K562 (cell line): ENCODE data around the gene SALL2. TPM values are rescaled to one million over a fixed set of nuclear protein-coding genes. Genes with fewer than 3 reads are reported as not detected.

Source experiments
- BDP1 ChIP-seq: IDR thresholded peaks from 3 replicates; pipeline ENCODE4 v1.6.1; 2011; ENCODE audit not compliant: insufficient read length, insufficient read depth
- CCNT2 ChIP-seq: IDR thresholded peaks from 2 replicates; pipeline ENCODE4 v1.6.1; 2011; ENCODE audit warnings: borderline replicate concordance, low read depth, mild to moderate bottlenecking, moderate library complexity, mixed read lengths, low read length; ENCODE audit not compliant: insufficient read length; ENCODE audit errors: extremely low read depth
- CREM ChIP-seq: IDR thresholded peaks from 2 replicates; pipeline ENCODE4 v1.6.1; 2014; ENCODE audit warnings: antibody characterized with exemption, low read depth
- ETV5 ChIP-seq: sonication (generic); formaldehyde crosslinking; IDR thresholded peaks from 2 replicates; pipeline ENCODE4 v1.4.0; 2020; ENCODE audit warnings: low read depth, mild to moderate bottlenecking, missing genetic modification reagents
- HDAC1 ChIP-seq, 2 experiments: fragments of 450-650 bp; IDR thresholded peaks; 2 replicates each; pipeline ENCODE4 v1.6.1; 2016 to 2017; ENCODE audit warnings: inconsistent platforms in 1 of 2, mild to moderate bottlenecking in 1 of 2, moderate library complexity in 1 of 2
- HDAC8 ChIP-seq: fragments of 450-650 bp; IDR thresholded peaks from 2 replicates; pipeline ENCODE4 v1.6.1; 2016; ENCODE audit warnings: mild to moderate bottlenecking, missing genetic modification characterization, moderate library complexity, missing compliant biosample characterization
- KDM1A ChIP-seq, 2 experiments: fragments of 450-650 bp; IDR thresholded peaks; 2 replicates each; pipeline ENCODE4 v1.6.1; 2016; ENCODE audit warnings: mild to moderate bottlenecking in 2 of 2
- MTA2 ChIP-seq: fragments of 450-650 bp; IDR thresholded peaks from 2 replicates; pipeline ENCODE4 v1.6.1; 2016; ENCODE audit warnings: low read depth
- NELFE ChIP-seq: IDR thresholded peaks from 2 replicates; pipeline ENCODE4 v1.6.1; 2011; ENCODE audit warnings: mild to moderate bottlenecking; ENCODE audit not compliant: insufficient read depth, insufficient read length
- NFRKB ChIP-seq: fragments of 450-650 bp; IDR thresholded peaks from 2 replicates; pipeline ENCODE4 v1.6.1; 2016; ENCODE audit warnings: low read depth
- PHF20 ChIP-seq: fragments of 450-650 bp; IDR thresholded peaks from 2 replicates; pipeline ENCODE4 v1.6.1; 2018; ENCODE audit not compliant: partially characterized antibody
- PHF8 ChIP-seq: fragments of 200-600 bp; sonication (generic); IDR thresholded peaks from 2 replicates; pipeline ENCODE4 v1.6.1; 2012; ENCODE audit warnings: mixed run types, mild to moderate bottlenecking, inconsistent platforms, low read length, moderate library complexity, borderline replicate concordance
- SAP30 ChIP-seq: fragments of 200-600 bp; sonication (generic); IDR thresholded peaks from 2 replicates; pipeline ENCODE4 v1.6.1; 2012; ENCODE audit warnings: borderline replicate concordance, low read depth, mild to moderate bottlenecking, moderate library complexity, low read length, control low read depth, inconsistent platforms; ENCODE audit not compliant: insufficient read depth, poor library complexity, severe bottlenecking
- SMARCA5 ChIP-seq: fragments of 450-650 bp; IDR thresholded peaks from 2 replicates; pipeline ENCODE4 v1.6.1; 2016
- TCF7L2 ChIP-seq: fragments of 150-350 bp; IDR thresholded peaks from 2 replicates; pipeline ENCODE4 v1.6.1; 2016; ENCODE audit warnings: low read depth, mild to moderate bottlenecking, low read length, moderate library complexity
- TRIM24 ChIP-seq, 2 experiments: fragments of 450-650 bp; IDR thresholded peaks; 2 replicates each; pipeline ENCODE4 v1.6.1; 2016
- ZNF41 ChIP-seq: fragments of 250-450 bp; sonication (Bioruptor Pico); conservative IDR thresholded peaks from 2 replicates; pipeline ENCODE4 v1.4.0; 2020; ENCODE audit warnings: mild to moderate bottlenecking
- ZNF79 ChIP-seq: fragments of 250-450 bp; sonication (Bioruptor Pico); IDR thresholded peaks from 2 replicates; pipeline ENCODE4 v1.4.0; 2020; ENCODE audit warnings: low read depth, mild to moderate bottlenecking, moderate library complexity
- polyA plus RNA-seq, 8 experiments: library from polyadenylated mRNA; depleted of rRNA in 4 of 8; stranded (reverse) in 5 of 8; unstranded in 3 of 8; fragments of >200 nt; fragmentation: Nextera tagmentation in 2 of 8; fragmentation: Illumina TruSeq in 1 of 8; extraction: Ambion mirVana in 2 of 8; extraction: Trizol in 1 of 8; gene quantifications; 2 replicates each; pipeline versions ENCODE4 v1.2.1 to v1.2.3, GENCODE V29; 2011 to 2014; ENCODE audit warnings: inconsistent platforms in 1 of 8, missing spikeins in 1 of 8
- total RNA-seq, 7 experiments: library from RNA; depleted of rRNA in 6 of 7; stranded (reverse); fragments of >200 nt in 6 of 7; fragmentation: Illumina TruSeq in 2 of 7; extraction: Trizol in 2 of 7; gene quantifications; 2 replicates each; pipeline versions ENCODE4 v1.2.1 to v1.2.3, GENCODE V29; 2011 to 2021; ENCODE audit warnings: low replicate concordance in 1 of 7
- TF ChIP-seq, protein P1 (sequence below), 2 experiments: fragments of 450-650 bp; IDR thresholded peaks; 2 replicates each; pipeline ENCODE4 v1.6.1; 2018; ENCODE audit warnings: mild to moderate bottlenecking in 2 of 2, low read depth in 1 of 2; ENCODE audit not compliant: partially characterized antibody in 2 of 2
- TF ChIP-seq, protein P2 (sequence below): sonication (generic); formaldehyde crosslinking; IDR thresholded peaks from 2 replicates; pipeline ENCODE4 v1.8.0; 2022; ENCODE audit warnings: missing genetic modification reagents, mild to moderate bottlenecking, borderline replicate concordance

Gene SALL2
- total and polyA plus RNA-seq, 9 of the 15 experiments (the other 6 are each of a cell fraction or from before 2014, with no cell fraction given) = 6.6 to 30.4 (median 12.9) TPM

DNA sequence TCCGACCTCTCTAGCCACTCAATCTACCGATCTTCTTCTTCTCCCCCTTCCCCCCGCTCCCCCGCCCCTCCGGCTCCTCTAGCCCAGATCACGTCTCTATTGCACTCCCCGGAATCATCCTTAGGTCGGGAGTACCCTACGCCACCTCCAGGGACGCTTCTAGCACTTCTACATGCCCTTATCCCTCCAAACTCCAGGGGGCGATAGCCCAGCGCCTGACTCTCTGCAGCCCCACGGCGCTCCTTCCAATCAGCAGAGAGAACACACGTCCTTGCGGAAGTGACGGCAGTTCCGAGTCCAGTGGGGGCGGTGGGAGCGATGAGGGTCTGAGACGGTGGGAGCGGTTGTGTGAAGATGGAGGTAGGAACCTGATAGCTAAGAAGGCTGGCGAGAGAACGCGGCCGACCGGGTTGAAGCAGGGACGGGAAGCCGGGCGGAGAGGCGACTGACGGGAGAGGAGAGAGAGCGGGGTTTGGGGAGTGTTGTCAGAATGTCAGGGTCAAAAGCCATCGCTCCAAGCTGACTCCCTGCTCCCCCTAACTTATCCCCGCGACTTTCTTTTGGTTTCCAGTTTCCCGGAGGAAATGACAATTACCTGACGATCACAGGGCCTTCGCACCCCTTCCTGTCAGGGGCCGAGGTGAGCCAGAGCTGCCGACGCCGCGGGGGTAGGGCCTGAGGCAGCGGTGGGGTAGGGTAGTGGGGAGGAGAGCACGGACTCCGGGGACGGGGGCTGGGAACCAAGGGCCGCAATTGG is 49.0 kb downstream of the SALL2 start, which contains the start of the genes RAB2B and TOX4 (continued):
- TF ChIP-seq NELFE = no peak
- TF ChIP-seq PHF8 = peak; percentile 76; the same call in 1 of the 2 replicates
- TF ChIP-seq ZNF41 (CRISPR knock-in tag) = no peak
- TF ChIP-seq KDM1A (IDR thresholded peaks at IDR 0.05) = no peak
- TF ChIP-seq ETV5 (CRISPR knock-in tag) = no peak
- TF ChIP-seq SAP30 = peak; percentile 71
- no peak for TF ChIP-seq ZNF79
- 0 out of 4 replicates have a peak, but pooled peaks of 1 of the 2 experiments have one; percentile 12 for TF ChIP-seq TRIM24 (IDR thresholded peaks at IDR 0.05)
- TF ChIP-seq CCNT2 = no peak
- TF ChIP-seq NFRKB = peak; percentile 31; the same call in 1 of the 2 replicates
- TF ChIP-seq HDAC8 = no peak
- TF ChIP-seq PHF20 = peak; percentile 89
- TF ChIP-seq, protein P1, sequence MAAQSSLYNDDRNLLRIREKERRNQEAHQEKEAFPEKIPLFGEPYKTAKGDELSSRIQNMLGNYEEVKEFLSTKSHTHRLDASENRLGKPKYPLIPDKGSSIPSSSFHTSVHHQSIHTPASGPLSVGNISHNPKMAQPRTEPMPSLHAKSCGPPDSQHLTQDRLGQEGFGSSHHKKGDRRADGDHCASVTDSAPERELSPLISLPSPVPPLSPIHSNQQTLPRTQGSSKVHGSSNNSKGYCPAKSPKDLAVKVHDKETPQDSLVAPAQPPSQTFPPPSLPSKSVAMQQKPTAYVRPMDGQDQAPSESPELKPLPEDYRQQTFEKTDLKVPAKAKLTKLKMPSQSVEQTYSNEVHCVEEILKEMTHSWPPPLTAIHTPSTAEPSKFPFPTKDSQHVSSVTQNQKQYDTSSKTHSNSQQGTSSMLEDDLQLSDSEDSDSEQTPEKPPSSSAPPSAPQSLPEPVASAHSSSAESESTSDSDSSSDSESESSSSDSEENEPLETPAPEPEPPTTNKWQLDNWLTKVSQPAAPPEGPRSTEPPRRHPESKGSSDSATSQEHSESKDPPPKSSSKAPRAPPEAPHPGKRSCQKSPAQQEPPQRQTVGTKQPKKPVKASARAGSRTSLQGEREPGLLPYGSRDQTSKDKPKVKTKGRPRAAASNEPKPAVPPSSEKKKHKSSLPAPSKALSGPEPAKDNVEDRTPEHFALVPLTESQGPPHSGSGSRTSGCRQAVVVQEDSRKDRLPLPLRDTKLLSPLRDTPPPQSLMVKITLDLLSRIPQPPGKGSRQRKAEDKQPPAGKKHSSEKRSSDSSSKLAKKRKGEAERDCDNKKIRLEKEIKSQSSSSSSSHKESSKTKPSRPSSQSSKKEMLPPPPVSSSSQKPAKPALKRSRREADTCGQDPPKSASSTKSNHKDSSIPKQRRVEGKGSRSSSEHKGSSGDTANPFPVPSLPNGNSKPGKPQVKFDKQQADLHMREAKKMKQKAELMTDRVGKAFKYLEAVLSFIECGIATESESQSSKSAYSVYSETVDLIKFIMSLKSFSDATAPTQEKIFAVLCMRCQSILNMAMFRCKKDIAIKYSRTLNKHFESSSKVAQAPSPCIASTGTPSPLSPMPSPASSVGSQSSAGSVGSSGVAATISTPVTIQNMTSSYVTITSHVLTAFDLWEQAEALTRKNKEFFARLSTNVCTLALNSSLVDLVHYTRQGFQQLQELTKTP (IDR thresholded peaks at IDR 0.05; ENCODE audit: low read depth in 1 of 2, partially characterized antibody in 2 of 2) = peak in 1 of 2 experiments; percentile 55
- no peak for TF ChIP-seq MTA2
- TF ChIP-seq, protein P2, sequence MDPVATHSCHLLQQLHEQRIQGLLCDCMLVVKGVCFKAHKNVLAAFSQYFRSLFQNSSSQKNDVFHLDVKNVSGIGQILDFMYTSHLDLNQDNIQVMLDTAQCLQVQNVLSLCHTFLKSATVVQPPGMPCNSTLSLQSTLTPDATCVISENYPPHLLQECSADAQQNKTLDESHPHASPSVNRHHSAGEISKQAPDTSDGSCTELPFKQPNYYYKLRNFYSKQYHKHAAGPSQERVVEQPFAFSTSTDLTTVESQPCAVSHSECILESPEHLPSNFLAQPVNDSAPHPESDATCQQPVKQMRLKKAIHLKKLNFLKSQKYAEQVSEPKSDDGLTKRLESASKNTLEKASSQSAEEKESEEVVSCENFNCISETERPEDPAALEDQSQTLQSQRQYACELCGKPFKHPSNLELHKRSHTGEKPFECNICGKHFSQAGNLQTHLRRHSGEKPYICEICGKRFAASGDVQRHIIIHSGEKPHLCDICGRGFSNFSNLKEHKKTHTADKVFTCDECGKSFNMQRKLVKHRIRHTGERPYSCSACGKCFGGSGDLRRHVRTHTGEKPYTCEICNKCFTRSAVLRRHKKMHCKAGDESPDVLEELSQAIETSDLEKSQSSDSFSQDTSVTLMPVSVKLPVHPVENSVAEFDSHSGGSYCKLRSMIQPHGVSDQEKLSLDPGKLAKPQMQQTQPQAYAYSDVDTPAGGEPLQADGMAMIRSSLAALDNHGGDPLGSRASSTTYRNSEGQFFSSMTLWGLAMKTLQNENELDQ (CRISPR knock-in tag) = no peak
- TF ChIP-seq CREM = peak; percentile 93
- no peak for TF ChIP-seq SMARCA5
- no peak for TF ChIP-seq BDP1
- TF ChIP-seq TCF7L2 = no peak
- peak in 1 of 2 experiments; percentile 90; a peak in 2 of 4 replicates for TF ChIP-seq HDAC1 (IDR thresholded peaks at IDR 0.05)
